ENCODE results near the gene HGS. TPM values are rescaled to one million over a fixed set of nuclear protein-coding genes. Genes with fewer than 3 reads are reported as not detected.
A peak's percentile ranks its signal among the peaks of the same experiment; 100 is the strongest.

HGS gene
- polyA plus RNA-seq, 3 donors: 19.3 to 200 (median 28.0) TPM

DNA sequence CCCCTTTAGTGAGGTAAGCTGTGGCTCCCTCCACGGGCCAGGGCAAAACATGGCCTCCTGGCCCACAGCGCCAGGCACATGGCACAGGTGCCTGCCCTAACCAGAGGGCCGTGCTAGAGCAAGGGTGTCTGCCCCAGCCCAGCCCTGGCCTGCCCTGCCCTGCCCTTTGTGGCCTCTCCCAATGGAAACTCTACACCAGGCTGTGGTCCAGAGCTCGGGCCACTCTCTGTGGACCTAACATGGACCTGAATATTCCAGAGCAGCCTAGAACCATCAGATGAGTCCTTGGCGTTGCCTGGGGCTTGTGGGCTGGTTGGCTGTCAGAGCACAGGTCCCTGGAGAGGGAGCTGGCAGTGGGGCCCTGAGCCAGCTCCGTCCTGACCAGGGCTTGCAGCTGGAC lies 11.4 kb downstream of the HGS start:
- Histone ChIP-seq H3K9me3 (replicated peaks in 1 of 2; ENCODE audit: control insufficient read depth in 1 of 2, insufficient read depth in 1 of 2, low read length in 2 of 2) (no peaks in the 10 kb centered on the region), H3K36me3 (replicated peaks in 1 of 2; ENCODE audit: control insufficient read depth in 1 of 2, insufficient read depth in 2 of 2, low read length in 2 of 2) (peaks cover 87 to 98% of the 10 kb centered on the region in 2 donors), H4K20me1 (ENCODE audit: insufficient read depth, low read length) (peaks cover 93% of the 10 kb centered on the region), H3K79me2 (ENCODE audit: insufficient read depth, low read length) (peaks cover 38% of the 10 kb centered on the region), H3K4me1 (ENCODE audit: control insufficient read depth in 1 of 2, insufficient read depth in 2 of 2, low read length in 2 of 2) (no peaks in the 10 kb centered on the region), H3K4me2 (replicated peaks; ENCODE audit: extremely low read depth, low read length, poor library complexity, severe bottlenecking) (no peak overlapping the region), H3K27ac (ENCODE audit: low read depth in 1 of 2, low read length in 2 of 2) (no peak overlapping the region), H3K27me3 (ENCODE audit: control insufficient read depth in 2 of 2, insufficient read depth in 2 of 2, low read length in 2 of 2) (no peaks in the 10 kb centered on the region), H3K4me3 (replicated peaks in 1 of 3; ENCODE audit: low read depth in 2 of 3, low read length in 3 of 3) (no peak overlapping the region), H3K9ac (ENCODE audit: insufficient read depth, low read length, poor library complexity, severe bottlenecking) (no peak overlapping the region), H2AFZ (ENCODE audit: insufficient read depth, low read depth, low read length, poor library complexity, severe bottlenecking) (no peak overlapping the region)
- intact Hi-C loops (cut with micrococcal nuclease): no loop called here
- H3K27me3 Mint-ChIP-seq (ENCODE audit: low read depth in 3 of 3): peaks cover 0 to 1% (median 0%) of the 10 kb centered on the region in 3 donors
- DNase-seq: no peak
- H3K36me3 Mint-ChIP-seq: peaks cover 62 to 99% of the 10 kb centered on the region in 2 donors
- H3K9me3 Mint-ChIP-seq: peaks cover 0 to 2% (median 0%) of the 10 kb centered on the region in 7 donors
- TF ChIP-seq, protein P1, sequence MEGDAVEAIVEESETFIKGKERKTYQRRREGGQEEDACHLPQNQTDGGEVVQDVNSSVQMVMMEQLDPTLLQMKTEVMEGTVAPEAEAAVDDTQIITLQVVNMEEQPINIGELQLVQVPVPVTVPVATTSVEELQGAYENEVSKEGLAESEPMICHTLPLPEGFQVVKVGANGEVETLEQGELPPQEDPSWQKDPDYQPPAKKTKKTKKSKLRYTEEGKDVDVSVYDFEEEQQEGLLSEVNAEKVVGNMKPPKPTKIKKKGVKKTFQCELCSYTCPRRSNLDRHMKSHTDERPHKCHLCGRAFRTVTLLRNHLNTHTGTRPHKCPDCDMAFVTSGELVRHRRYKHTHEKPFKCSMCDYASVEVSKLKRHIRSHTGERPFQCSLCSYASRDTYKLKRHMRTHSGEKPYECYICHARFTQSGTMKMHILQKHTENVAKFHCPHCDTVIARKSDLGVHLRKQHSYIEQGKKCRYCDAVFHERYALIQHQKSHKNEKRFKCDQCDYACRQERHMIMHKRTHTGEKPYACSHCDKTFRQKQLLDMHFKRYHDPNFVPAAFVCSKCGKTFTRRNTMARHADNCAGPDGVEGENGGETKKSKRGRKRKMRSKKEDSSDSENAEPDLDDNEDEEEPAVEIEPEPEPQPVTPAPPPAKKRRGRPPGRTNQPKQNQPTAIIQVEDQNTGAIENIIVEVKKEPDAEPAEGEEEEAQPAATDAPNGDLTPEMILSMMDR (IDR thresholded peaks at IDR 0.05): no peak
- H3K27ac Mint-ChIP-seq: peak overlapping the region in 1 of 7 donors; percentile 36
- H3K4me3 Mint-ChIP-seq: no peak overlapping the region
- no peaks in the 10 kb centered on the region for H3K4me1 Mint-ChIP-seq
- WGBS (ENCODE audit: insufficient coverage): 96% methylated on average over 3 of the region's 6 CpGs

DNA sequence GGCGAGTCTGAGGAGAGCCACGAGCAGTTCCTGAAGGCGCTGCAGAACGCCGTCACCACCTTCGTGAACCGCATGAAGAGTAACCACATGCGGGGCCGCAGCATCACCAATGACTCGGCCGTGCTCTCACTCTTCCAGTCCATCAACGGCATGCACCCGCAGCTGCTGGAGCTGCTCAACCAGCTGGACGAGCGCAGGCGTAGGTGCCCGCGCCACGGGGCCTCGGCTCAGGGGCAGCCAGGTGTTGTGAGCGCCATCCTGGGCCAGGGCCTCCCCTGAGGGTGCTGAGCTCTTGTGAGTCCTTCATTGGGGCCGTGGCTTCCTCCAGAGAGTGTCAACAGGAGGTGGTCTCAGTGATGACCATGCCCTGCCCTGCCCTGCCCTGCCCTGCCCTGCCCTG lies 12.0 kb downstream of the HGS start:
- Histone ChIP-seq H3K27ac (ENCODE audit: low read depth in 1 of 2, low read length in 2 of 2) (no peak overlapping the region), H3K79me2 (ENCODE audit: insufficient read depth, low read length) (peaks cover 42% of the 10 kb centered on the region), H4K20me1 (ENCODE audit: insufficient read depth, low read length) (peaks cover 93% of the 10 kb centered on the region), H3K9ac (ENCODE audit: insufficient read depth, low read length, poor library complexity, severe bottlenecking) (no peak overlapping the region), H3K36me3 (replicated peaks in 1 of 2; ENCODE audit: control insufficient read depth in 1 of 2, insufficient read depth in 2 of 2, low read length in 2 of 2) (peaks cover 87 to 98% of the 10 kb centered on the region in 2 donors), H2AFZ (ENCODE audit: insufficient read depth, low read depth, low read length, poor library complexity, severe bottlenecking) (no peak overlapping the region), H3K27me3 (ENCODE audit: control insufficient read depth in 2 of 2, insufficient read depth in 2 of 2, low read length in 2 of 2) (no peaks in the 10 kb centered on the region), H3K4me3 (replicated peaks in 1 of 3; ENCODE audit: low read depth in 2 of 3, low read length in 3 of 3) (no peak overlapping the region), H3K4me2 (replicated peaks; ENCODE audit: extremely low read depth, low read length, poor library complexity, severe bottlenecking) (no peak overlapping the region), H3K9me3 (replicated peaks in 1 of 2; ENCODE audit: control insufficient read depth in 1 of 2, insufficient read depth in 1 of 2, low read length in 2 of 2) (no peaks in the 10 kb centered on the region), H3K4me1 (ENCODE audit: control insufficient read depth in 1 of 2, insufficient read depth in 2 of 2, low read length in 2 of 2) (no peaks in the 10 kb centered on the region)
- WGBS (ENCODE audit: insufficient coverage): 96% methylated on average over 21 of the region's 22 CpGs
- TF ChIP-seq, protein P1 (IDR thresholded peaks at IDR 0.05): no peak
- Mint-ChIP-seq H3K36me3 (peaks cover 58 to 99% of the 10 kb centered on the region in 2 donors), H3K27me3 (ENCODE audit: low read depth in 3 of 3) (peaks cover 0 to 1% (median 0%) of the 10 kb centered on the region in 3 donors), H3K4me3 (no peak overlapping the region), H3K27ac (no peak overlapping the region), H3K9me3 (peaks cover 0 to 2% (median 0%) of the 10 kb centered on the region in 7 donors), H3K4me1 (peaks cover under 1% of the 10 kb centered on the region)
- intact Hi-C loops (cut with micrococcal nuclease): no loop called here
- no peak for DNase-seq
